GM19023 (cell line): Measurements from ENCODE around the gene ELAVL1.
"Not testable (repeated sequence)": the region's sequence is repeated elsewhere in the genome, so short reads cannot be mapped to it uniquely, and the experiment has no call there.

Experiments
- ATAC-seq: cut with Tn5 transposase; IDR thresholded peaks from one replicate; pipeline ENCODE4 v1.9.1; 2021; ENCODE audit warnings: mild to moderate bottlenecking, moderate library complexity; ENCODE audit not compliant: unreplicated experiment

Gene ELAVL1

DNA sequence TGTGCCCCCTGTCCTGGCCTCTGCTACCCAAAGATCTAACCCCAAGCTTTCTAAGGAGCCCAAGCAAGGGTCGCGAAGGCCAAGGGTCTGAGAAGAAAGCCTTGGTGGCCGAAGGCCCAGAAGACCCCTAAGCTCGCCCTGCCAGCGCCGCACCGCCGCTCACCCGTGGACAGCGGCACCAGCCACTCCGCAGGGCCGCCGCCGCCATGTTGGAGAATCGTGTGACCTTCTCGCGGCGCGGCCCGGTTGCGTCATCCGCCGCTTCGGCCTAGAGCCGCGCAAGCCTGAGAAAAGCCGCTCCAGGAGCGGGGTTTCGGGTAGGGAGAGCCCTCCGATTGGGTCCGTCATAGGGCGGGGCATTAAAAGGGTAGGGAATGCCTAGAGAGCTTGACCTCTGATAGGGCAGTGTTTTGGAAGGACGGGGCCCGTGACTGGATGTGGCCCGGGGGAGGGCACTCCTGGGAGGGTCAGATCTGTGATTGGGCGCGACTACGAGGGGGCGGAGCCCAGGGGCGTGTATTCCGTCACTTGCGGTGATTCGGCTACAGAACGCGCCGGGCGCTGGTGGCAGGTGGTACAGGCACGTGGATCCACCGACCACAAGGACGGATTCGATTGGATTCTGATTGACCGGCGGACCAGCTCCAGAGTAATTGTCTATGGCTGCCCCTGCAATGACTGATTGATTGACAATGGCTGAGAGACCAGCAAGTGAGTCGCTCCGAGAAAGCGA is 61.8 kb downstream of the ELAVL1 start, which contains the start of gene TIMM44:
Gene TIMM44 (minus strand): TSS at position 223 of the 733 bp plus-strand sequence. CDS start 15 bp downstream, at position 208.
- ATAC-seq: peak; percentile 96

DNA sequence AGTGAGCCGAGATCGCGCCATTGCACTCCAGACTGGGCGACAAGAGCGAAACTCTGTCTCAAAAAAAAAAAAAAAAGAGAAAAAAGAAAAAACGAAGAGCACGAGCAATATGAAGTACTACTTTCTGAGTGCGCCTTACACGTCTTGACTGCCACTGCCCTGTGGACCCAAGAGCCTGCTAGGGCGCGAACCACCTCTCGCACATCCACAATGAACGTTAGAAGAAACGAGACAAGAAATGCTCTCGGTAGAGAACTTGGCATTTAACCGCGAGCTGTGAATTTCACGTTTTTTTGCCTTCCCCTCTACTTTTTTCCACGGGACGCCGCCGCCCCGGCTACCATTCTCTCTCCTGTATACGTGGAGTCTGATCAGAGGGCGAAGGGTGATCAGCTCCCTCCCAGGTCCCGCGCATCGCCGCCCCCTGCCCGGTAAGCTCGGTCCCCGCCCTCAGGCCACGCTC is 62.4 kb downstream of the ELAVL1 start:
- ATAC-seq: no peak

DNA sequence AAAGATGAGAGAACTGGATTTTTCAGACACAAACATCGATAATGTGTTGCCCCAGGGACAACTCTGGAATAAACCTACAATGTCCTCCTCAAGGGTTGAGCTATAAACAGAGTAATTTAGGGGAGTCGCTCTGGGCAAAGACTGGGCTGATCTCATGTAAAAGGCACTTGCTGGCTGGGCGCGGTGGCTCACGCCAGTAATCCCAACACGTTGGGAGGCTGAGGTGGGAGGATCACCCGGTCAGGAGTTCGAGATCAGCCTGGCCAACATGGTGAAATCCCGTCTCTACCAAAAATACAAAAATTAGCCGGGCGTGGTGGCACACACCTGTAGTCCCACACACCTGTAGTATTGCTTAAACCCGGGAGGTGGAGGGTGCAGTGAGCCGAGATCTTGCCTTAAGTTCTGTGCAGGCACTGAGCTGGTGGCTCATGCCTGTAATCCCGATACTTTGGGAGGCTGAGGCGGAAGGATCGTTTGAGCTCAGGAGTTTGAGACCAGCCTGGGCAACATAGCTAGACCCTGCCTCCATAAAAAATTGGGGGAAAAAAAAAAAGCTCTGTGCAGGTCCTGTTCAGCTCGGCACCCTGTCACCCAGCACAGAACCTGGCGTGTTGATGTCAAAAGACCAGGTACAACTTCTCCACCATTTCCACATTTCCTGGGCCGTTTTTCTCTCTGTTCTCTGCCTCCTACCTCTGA is 63.4 kb downstream of the ELAVL1 start:
- no peak for ATAC-seq

DNA sequence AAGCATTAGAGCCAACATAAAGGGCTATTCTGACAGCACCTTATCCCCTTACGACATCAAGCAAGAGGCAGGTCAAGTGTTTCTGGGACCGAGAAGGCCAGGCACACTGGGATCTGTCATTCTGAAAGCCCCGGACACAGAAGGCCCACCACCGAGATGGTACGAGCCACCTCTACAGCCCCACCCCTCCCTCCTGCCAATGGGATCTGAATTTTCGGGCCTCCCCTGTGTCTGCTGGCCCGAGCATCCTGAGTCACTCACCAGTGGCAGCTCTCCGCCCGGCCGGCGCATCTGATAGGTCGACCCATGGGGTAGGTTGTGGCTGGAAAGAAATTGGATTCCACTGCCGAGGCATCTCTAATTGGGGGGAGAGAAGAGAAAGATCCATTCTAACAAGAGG is 64.6 kb downstream of the ELAVL1 start:
- no peak for ATAC-seq

DNA sequence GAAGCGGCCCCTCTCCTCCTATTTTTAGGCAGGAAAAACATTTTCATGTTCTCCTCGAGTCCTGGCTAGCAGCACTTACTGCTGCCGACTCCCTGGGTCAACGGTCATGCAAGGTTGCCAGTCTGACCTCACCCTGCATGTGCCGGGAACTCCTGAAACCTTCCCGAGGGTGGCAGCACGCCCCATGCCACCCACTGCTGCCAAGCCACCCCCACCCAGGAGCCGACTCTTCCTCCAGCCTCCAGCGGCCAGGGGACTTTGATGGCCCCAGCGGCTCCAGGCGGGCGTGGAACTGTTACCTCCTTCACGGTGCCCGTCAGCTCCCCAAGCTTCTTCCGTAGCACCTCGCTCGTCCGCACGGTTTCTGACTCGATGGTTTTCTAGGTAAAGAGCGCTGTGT is 70.7 kb downstream of the ELAVL1 start:
- no peak for ATAC-seq

DNA sequence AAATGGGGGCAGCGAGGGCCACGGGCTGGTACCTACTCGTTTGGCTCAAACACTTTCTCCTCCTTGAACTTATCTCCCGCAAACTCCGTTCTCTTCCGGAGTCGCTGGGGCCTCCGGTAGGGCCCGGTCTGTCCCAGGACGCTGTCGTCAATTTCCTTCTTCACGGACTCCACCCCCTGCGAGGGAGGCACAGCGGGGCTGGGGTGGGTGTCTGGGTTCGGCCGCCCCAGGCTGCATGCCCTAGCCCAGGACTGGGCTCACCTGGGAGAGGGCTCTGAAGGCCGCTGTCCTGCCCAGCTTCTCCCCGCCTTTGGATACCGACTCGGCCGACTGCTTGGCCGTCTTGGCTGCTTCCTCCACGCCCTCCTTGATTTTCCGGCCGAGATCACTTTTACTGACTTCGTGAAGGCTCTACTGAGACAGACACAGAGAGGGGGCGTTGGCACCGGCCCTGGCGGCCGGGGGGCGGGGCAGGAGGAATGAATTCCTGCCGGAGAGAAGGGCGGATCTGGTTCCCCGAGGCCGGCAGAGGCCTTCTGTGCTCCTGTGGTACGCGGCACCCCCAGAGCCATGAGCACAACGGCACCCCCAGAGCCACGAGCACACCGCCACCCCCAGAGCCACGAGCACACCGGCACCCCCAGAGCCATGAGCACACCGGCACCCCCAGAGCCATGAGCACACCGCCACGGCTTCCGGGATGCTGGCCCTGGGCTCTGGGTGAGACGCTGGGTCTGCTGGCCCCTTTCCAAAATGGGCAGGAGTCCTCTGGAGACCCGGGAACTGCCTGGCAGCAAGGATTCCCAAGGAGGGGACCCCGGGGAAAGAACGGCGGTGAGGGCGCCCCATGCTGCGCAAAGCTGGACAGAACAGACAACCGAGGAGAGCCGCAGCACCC is 71.4 kb downstream of the ELAVL1 start:
- ATAC-seq: no peak

DNA sequence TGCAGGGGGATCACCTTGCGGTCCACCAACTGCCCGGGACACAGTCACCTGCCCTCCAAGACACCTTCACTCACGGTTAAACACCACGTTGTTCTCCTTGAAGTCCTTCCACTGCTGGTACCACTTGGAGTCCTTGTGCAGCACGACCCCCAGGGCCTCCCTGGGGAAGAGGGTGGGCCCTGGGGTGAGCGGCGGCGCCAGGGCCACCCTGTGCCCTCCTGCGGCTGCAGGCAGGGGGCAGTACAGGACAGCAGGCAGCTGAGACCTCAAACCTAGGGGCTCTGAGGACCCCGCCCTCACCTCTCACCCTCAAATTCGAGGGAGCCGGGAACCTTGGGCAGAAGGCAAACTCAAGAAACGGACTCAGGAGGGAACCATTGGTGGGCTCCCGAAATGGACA is 72.0 kb downstream of the ELAVL1 start:
- no peak for ATAC-seq

DNA sequence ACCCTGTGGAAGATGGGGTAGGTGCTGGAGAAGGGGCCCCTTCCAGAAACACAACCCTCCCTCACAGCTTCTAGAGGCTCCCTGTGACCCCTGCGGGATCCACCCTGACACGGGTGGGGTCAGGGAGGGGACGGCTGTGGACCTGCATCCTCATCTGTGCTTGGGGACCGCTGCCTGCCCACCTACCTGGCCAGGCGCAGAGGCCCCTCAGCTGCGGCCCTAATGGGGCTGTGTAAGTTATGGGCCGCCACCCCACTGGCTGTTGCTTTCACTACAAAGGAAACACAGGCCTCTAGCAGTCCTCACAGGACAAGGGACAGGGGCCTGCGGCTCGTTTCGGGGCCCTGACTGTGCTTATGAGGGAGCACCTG is 72.5 kb downstream of the ELAVL1 start:
- no peak for ATAC-seq

DNA sequence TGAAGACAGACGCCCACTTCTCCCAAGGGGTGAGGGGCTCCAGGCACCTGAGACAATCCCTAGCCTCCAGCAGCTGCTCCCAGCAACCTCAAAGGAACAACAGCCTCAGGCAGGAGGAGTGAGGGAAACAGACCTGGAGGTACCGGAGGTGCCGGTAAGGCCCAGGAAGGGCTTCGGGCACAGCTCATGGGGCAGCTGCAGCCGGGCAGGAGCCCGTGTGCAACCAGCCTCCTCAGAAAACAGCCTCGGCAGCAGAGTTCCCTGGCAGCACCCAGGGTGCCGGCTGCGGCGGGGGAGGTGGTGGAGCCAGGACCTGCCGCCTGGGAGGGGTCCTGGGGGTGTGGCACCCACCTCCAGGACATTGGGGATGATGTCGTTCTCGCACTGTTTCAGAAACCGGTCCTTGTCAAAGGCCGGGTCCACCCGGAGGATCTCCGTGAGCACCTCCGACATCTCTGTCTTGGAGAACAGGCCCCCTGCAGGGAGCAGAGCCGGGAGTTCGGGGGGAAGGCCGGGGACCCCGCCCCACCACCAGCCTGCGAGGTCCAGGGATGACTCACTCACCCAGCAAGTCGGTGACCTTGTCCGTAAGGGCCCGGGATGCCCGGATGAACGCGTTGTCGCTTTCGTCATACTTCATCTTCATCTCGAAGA is 73.0 kb downstream of the ELAVL1 start:
- no peak for ATAC-seq

DNA sequence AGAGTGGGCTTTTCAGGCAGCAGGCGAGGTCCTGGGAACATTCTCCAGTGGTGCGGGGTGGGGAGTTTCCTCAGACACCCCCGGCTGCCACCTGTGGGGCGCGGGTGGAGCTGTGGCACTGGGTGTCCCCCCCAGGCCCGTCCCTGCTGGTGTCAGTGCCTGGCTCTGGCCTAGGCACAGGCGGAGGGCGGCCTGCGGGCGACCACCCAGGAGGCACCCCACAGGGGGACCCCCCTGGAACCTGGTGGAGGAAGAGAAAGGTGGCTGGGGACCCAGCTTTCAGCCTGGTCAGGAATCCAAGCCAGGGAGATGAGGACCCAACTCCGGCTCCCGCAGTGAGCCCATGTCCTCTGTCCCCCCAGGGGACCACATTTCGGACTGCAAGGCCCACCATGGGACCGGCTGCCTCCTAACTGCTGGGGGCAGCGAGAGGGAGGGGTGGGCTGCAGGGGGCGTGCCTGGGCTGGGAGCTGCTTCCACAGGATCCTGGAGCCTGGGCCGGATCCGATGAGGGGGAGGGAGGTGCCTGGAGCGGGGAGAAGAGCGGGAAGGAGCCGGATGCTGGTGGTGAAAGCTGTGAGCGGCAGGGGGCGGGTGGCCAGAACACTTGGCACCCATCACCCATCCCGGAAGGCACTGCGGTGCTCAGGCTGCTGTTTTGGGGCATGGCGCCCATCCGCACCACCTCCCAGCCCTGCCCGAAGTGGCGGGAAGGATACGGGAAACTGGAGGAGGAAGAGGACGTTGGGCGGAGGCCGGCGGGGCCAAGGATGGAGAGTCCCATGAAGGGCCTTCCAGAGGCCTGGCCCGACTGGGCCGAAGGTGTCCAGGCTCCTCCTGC is 74.0 kb downstream of the ELAVL1 start:
- ATAC-seq: no peak

DNA sequence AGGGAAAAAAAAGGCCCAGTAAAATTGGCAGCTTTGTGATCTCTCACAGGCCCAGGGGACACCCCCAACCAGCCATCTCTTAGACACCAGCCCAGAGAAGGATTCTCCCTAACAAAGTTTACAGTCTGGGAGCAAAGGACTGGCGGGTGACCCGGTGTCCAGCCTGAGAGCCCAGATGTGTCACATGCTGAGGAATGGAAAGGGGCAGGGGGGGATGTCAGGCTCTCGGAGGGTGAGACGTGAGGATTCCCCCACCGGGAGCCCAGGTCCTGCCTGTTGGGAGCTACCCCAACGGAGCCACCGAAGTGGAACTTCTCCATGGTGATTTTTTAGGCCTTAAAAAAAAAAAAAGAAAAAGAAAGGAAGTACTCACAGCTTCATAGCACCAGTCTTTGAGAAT is 74.7 kb downstream of the ELAVL1 start:
- no peak for ATAC-seq

DNA sequence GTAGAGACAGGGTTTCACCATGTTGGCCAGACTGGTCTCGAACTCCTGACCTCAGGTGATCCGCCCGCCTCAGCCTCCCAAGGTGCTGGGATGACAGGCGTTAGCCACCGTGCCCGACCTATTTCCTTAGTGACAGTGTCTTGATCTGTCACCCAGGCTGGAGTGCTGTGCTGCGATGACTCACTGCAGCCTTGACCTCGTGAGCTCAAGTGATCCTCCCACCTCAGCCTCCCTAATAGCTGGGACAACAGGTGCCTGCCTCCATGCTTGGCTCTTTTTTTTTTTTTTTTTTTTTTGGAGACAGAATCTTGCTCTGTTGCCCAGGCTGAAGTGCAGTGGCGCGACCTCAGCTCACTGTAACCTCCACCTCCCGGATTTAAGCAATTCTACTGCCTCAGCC is 75.4 kb downstream of the ELAVL1 start:
- not testable (repeated sequence) for ATAC-seq

DNA sequence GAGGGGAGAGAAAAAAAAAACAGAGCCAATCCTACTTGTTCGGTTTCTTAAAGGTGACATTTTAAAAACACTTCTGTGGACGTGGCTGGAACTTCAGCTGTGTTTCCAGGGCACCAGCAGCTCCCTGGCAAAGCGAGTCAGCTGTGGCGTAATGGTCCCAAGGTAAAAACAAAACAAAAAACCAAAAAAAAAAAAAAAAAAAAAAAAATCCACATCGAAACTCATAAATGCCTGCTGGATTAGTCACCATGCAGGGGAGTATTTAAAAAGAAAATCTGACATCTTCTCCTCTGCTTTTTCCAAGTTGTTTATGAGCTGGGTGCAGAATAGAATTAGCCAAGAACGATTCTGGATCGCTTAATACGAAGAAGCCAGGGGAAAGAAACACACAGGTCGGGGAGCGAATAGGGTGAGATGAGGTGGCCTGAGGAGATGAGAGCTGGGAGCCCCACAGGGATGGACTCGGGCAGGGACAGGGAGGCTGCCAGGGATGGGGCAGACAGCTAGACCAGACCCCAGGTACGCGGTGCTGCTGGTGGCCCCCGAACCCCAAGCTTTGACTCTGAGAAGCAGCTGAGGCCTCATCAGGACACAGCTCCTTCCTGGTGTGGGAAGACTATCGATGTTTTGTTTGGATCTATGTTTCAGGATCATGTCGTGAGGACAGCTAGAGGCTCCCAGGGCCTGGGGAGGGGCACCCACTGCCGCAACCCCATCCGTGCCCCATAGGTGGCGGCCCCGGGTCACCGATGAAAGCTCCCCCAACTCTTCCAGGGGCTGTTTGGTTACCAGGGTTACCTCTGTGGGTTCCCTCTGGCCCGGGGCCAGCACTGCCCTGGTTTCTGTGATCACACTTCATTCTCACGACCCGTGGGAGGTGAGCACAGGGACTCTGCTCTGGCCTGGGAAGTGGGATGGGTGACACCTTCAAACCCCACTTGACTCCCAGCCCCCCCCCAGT is 76.4 kb downstream of the ELAVL1 start:
- no peak for ATAC-seq

DNA sequence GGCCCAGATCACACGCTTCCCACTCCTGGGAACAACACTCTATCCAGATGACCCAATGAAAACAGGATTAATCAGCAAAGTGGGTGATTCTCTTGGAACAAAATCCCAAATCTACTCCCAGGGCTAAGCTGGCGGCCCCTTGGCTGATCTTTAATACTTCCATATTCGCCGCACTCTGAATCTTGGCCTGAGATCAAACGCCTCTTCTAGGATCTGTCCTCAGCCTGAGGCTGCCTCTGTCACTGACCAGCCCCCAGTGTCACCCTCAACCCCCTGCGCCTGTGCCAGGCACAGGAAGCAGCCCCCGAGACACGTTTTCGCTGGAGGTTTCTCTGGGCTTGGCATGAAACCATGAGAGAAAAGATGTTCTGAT is 77.1 kb downstream of the ELAVL1 start:
- no peak for ATAC-seq

DNA sequence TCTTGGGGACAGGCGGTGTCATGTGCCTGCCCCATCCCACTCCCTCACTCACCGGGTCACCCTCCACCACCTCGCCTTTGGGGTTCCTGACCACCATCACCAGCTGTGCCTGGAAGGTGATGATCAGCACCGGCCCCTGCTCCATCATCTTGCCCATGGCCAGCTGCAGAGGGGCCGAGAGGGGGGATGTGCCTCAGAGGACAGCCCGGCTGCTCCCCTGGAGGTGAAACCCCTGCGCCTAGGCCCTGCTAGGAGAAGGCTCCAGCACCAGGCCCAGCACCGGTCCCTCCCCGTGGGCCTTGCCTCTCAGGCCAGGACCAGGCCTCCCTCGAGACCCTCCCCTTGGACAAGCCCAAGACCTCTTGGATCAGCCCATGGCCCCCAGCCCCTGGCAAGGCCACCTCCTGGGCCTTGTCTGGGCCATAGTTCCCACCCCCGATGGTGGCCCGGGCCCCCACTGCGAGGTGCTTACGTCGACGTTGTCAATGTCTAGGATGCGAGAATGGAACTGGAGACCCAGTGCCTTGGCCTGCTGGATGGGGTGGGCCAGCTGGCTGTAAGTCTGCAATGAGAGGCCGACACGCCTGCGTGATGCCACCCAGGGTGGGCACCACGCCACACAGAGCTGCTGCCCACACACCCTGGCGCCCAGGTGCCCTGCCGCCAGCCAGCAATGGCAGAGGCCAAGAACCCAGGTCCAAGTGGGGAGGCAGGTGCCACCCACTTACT is 77.7 kb downstream of the ELAVL1 start:
- no peak for ATAC-seq

DNA sequence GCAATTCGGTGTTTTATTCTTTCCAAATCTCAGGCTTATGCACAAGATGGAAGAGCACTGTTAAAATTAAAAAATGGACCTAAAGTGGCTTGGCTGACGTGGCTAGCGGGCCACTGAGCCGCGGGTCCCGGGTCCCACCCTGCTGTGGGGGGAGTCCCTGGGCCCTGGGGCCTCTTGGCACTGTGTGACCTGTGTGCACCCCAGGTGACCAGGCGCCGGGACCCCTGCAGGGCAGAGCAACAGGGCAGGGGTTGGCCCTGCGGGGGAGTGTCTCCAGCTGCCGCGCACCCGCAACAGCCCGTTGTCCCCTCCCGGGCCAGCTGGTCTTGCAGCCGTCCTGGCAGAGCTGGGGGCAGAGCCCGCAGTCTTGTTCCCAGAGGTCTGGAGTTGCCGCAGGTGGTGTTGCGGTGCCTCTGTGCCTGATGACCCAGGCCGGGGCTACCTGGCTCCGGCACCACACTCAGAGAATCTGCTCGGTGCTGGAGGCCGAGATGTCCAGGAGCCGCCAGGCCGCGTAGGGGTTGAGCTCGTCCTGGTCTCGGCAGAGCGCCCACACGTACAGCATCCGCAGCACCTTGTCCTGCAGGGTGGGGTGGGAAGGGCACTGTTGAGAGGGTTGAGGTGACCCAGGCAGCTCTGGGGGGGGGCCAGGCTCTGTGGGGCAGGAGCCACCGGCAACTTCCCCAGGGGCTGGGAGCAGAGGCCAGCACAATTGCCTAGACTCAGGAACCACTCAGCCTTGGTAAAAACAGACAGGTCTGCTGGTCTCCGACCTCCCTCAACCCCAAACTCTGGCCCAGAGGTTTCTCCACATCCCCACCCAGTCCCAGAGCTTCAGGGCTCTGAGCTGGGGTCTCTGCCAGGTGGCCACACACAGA is 78.5 kb downstream of the ELAVL1 start:
- no peak for ATAC-seq

DNA sequence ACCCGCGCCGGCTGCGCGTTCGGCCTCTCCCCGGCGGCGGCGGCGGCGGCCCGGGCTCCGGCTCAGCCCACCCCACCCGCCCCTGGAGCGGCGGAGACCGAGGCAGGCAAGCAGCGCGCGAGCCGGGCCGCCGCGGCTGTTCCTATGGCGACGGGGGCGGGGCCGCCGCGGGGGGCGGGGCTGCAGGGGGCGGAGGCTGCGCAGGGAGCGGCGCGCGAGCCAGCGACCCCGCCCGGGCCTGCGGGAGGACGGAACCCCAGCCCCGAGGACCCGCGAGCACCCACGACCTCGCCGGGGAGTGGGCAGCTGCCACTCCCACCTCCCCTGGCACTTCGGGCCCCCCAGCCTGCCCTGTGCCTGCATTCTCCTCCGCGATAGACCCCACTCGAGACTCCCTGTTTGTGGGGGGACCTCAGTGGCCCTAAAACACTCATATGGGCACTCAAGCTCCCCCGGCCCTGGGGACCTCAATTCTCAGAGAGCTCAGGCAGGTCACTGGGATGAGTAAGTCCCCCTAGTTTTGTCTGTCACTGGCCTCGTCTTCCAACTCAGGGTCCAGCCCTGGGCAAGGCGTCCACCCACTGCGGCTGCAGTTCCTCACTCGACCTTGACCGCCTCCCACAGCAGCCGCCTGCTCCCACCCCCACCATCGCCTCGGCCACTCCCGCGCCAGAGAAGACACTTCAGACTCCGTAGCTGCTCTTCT is 79.3 kb downstream of the ELAVL1 start, which contains the start of gene CTXN1:
Gene CTXN1 (minus strand): TSS at position 115 of the 706 bp plus-strand sequence. CDS start 597 bp downstream, outside the sequence.
- no peak for ATAC-seq
